IPS-18a (cell line): ENCODE data around the gene INHBE.

ENCODE experiments used
- H3K27ac ChIP-seq: one replicate; pipeline ENCODE4 v1.5.1; 2013; ENCODE audit warnings: low read length
- H3K27me3 ChIP-seq: one replicate; pipeline ENCODE4 v1.6.1; 2013; ENCODE audit warnings: mild to moderate bottlenecking, low read length; ENCODE audit not compliant: control insufficient read depth, insufficient read depth
- H3K36me3 ChIP-seq: one replicate; pipeline ENCODE4 v1.6.1; 2013; ENCODE audit warnings: low read depth, low read length; ENCODE audit not compliant: control insufficient read depth
- H3K4me1 ChIP-seq: one replicate; pipeline ENCODE4 v1.6.1; 2013; ENCODE audit warnings: low read depth, low read length; ENCODE audit not compliant: control insufficient read depth
- H3K4me3 ChIP-seq: one replicate; pipeline ENCODE4 v1.5.1; 2013; ENCODE audit warnings: low read length
- H3K9ac ChIP-seq: one replicate; pipeline ENCODE4 v1.6.1; 2013; ENCODE audit warnings: mild to moderate bottlenecking, low read length, moderate library complexity
- H3K9me3 ChIP-seq: one replicate; pipeline ENCODE4 v1.6.1; 2013; ENCODE audit warnings: low read depth, low read length; ENCODE audit not compliant: control insufficient read depth

Gene INHBE

GRCh38 chr12:57473886-57474285 lies 18.8 kb downstream of the INHBE start:
- peaks cover 8% of the 10 kb centered on the region for H3K4me1 ChIP-seq
- H3K9ac ChIP-seq, result no peak overlapping the region
- no peak overlapping the region for H3K27ac ChIP-seq
- H3K4me3 ChIP-seq, result no peak overlapping the region
- H3K36me3 ChIP-seq, result no peaks in the 10 kb centered on the region
- no peaks in the 10 kb centered on the region for H3K9me3 ChIP-seq
- peaks cover 64% of the 10 kb centered on the region for H3K27me3 ChIP-seq

- no peak overlapping the region for H3K4me3 ChIP-seq
- H3K27ac ChIP-seq, result no peak overlapping the region
- no peaks in the 10 kb centered on the region for H3K36me3 ChIP-seq
- H3K9me3 ChIP-seq, result no peaks in the 10 kb centered on the region
- H3K9ac ChIP-seq, result no peak overlapping the region
- H3K4me1 ChIP-seq, result peaks cover 8% of the 10 kb centered on the region
- peaks cover 69% of the 10 kb centered on the region for H3K27me3 ChIP-seq
Observed at GRCh38 chr12:57474430-57474829, 19.3 kb downstream of the INHBE start.

GRCh38 chr12:57474862-57475261 lies 19.8 kb downstream of the INHBE start:
- no peaks in the 10 kb centered on the region for H3K9me3 ChIP-seq
- peaks cover 72% of the 10 kb centered on the region for H3K27me3 ChIP-seq
- H3K4me1 ChIP-seq, result peaks cover 8% of the 10 kb centered on the region
- no peaks in the 10 kb centered on the region for H3K36me3 ChIP-seq
- no peak overlapping the region for H3K9ac ChIP-seq
- no peak overlapping the region for H3K27ac ChIP-seq
- H3K4me3 ChIP-seq, result peak overlapping the region; percentile 51

GRCh38 chr12:57475271-57476161 lies 20.4 kb downstream of the INHBE start:
- no peaks in the 10 kb centered on the region for H3K36me3 ChIP-seq
- H3K4me3 ChIP-seq, result peak overlapping the region; percentile 51
- peak overlapping the region; percentile 9 for H3K9ac ChIP-seq
- no peak overlapping the region for H3K27ac ChIP-seq
- peaks cover 74% of the 10 kb centered on the region for H3K27me3 ChIP-seq
- peaks cover 8% of the 10 kb centered on the region for H3K4me1 ChIP-seq
- H3K9me3 ChIP-seq, result no peaks in the 10 kb centered on the region

- peaks cover 8% of the 10 kb centered on the region for H3K4me1 ChIP-seq
- H3K36me3 ChIP-seq, result no peaks in the 10 kb centered on the region
- no peak overlapping the region for H3K27ac ChIP-seq
- H3K27me3 ChIP-seq, result peaks cover 77% of the 10 kb centered on the region
- H3K4me3 ChIP-seq, result peak overlapping the region; percentile 51
- H3K9ac ChIP-seq, result no peak overlapping the region
- no peaks in the 10 kb centered on the region for H3K9me3 ChIP-seq
Observed at GRCh38 chr12:57476162-57476992, 21.3 kb downstream of the INHBE start.

DNA sequence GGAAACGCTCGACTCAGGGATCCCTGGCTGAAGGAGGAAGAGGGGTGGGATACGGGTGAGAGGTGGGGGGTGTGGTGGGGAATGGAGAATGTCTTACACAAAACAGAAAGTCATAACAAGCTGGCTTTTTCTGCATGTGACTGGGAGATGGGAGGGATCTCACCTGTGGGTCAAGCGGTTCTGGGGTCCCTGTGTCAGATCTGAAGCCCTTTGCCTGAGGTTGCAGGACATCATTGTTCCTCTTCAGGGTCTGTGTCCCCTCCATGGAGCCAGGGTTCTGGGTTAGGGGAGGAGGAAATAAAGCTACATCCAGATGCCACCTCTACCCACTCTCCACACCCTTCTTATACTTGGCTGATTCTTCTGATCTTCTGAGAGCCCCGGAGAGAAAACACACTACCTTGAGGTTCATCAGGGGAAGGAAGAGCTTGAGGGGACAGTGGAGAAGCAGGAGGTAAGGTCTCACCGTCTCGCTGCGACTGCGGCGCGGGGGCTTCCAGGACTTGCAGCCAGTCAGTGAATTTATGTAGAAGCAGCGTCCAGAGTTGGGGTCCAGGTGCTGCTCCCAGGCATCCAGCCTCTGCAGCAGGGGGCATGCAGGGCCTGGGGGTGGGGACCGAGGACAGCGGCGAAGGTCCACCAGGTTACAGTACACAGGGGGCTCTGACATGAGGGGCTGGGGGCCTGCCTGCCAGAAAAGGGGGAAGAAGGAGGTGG lies 22.0 kb downstream of the INHBE start:
- Histone ChIP-seq H3K9me3 (no peaks in the 10 kb centered on the region), H3K27ac (no peak overlapping the region), H3K4me1 (peaks cover 8% of the 10 kb centered on the region), H3K4me3 (no peak overlapping the region), H3K9ac (no peak overlapping the region), H3K36me3 (no peaks in the 10 kb centered on the region), H3K27me3 (peaks cover 72% of the 10 kb centered on the region)

DNA sequence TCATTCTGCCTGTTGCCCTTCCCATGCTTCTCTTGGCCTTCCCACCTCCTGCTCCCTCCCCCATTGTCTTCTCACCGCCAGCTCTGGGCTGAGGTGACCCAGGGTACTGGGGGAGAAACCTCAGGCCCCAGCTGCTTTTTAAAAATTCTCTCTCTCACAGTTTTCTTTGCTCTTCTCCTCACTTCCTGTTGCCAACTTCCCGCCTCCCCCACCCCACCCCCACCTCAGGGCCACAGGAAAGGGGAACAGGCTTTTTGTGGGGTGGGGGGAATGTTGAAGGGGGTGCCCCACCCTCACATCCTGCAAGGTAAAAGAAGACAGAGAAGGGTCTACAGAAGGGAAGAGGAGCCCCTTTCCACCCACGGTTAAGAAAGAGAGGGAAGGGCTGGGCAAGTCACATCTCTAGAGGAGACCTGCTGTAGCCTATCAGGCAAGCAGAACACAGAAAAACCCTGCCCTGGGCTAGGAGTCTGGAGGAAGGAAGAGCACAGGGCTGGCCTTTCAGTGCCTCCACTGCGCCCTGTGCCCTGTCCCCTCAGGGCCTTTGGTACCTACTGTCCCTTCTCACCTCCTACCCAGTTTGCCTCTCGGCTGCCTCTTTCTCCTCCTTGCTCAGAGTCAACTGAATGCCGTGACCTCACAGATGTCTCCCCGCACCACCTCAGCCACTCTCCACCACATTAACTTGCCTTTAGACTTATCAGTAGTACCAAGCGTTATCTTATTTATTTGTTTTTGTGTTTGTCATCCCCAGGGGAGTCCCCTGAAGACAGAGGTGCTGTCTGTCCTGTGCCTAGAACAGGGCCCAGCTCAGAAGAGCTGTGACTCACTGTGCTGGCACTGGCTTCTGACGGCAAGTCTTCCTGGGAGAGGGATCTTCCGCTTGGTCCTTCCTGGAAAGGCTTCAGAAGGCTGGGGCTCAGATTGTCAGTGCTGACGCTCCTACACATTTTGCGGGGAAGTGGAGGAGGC lies 22.9 kb downstream of the INHBE start:
- no peak overlapping the region for H3K27ac ChIP-seq
- peaks cover 8% of the 10 kb centered on the region for H3K4me1 ChIP-seq
- no peak overlapping the region for H3K4me3 ChIP-seq
- no peak overlapping the region for H3K9ac ChIP-seq
- no peaks in the 10 kb centered on the region for H3K36me3 ChIP-seq
- H3K9me3 ChIP-seq, result no peaks in the 10 kb centered on the region
- peaks cover 64% of the 10 kb centered on the region for H3K27me3 ChIP-seq

GRCh38 chr12:57479043-57479375 lies 23.9 kb downstream of the INHBE start:
- H3K4me3 ChIP-seq, result no peak overlapping the region
- H3K36me3 ChIP-seq, result no peaks in the 10 kb centered on the region
- H3K4me1 ChIP-seq, result peaks cover 13% of the 10 kb centered on the region
- no peak overlapping the region for H3K9ac ChIP-seq
- no peaks in the 10 kb centered on the region for H3K9me3 ChIP-seq
- H3K27ac ChIP-seq, result no peak overlapping the region
- peaks cover 55% of the 10 kb centered on the region for H3K27me3 ChIP-seq

- no peak within 1 kb of the TSS for H3K4me3 ChIP-seq
- peaks cover 50% of the 10 kb centered on the region for H3K27me3 ChIP-seq
- H3K9ac ChIP-seq, result no peak within 1 kb of the TSS
- no peaks in the 10 kb centered on the region for H3K9me3 ChIP-seq
- no peaks in the 10 kb centered on the region for H3K36me3 ChIP-seq
- H3K4me1 ChIP-seq, result peaks cover 13% of the 10 kb centered on the region
- H3K27ac ChIP-seq, result no peak within 1 kb of the TSS
Observed at GRCh38 chr12:57479376-57480115, 24.4 kb downstream of the INHBE start, which contains the start of gene ARHGAP9. Gene ARHGAP9, minus strand, starts transcription at chr12:57479866. Its CDS starts 460 bp downstream, at chr12:57479406.

DNA sequence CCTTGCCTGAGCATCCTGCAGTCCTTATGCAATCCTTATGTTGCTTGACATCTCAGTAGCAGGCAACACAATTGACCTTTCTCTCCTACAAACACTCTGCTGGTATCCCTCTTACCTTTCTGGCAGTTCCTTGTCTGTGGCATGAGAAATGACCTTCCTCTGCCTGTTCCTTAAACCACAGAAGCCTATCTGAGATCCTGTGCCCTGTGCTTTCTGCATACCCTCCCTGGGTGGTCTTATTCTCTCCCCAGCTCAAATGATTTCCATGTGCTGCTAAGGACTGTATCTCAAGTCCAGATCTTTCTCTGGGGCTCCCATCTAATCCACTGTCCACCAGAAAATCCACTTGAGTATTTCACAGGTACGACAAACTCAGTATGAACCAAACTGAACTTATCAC lies 26.6 kb downstream of the INHBE start:
- Histone ChIP-seq H3K27ac (no peak overlapping the region), H3K4me3 (no peak overlapping the region), H3K9ac (no peak overlapping the region), H3K36me3 (no peaks in the 10 kb centered on the region), H3K4me1 (peaks cover 9% of the 10 kb centered on the region), H3K27me3 (peaks cover 29% of the 10 kb centered on the region), H3K9me3 (no peaks in the 10 kb centered on the region)
